Skeletal muscle satellite cell (primary cell): ENCODE results near the gene SMARCA4.
"Not testable (repeated sequence)": the region's sequence is repeated elsewhere in the genome, so short reads cannot be mapped to it uniquely, and the experiment has no call there.

Experiments used
- H3K27me3 ChIP-seq: 2 replicates; pipeline ENCODE4 v1.7.0; 2013; ENCODE audit warnings: low read length; ENCODE audit not compliant: control insufficient read depth, insufficient read depth
- H3K36me3 ChIP-seq: 2 replicates; pipeline ENCODE4 v1.7.0; 2013; ENCODE audit warnings: mild to moderate bottlenecking, control low read depth, low read length; ENCODE audit not compliant: insufficient read depth
- H3K4me1 ChIP-seq: 2 replicates; pipeline ENCODE4 v1.7.0; 2013; ENCODE audit warnings: low read length; ENCODE audit not compliant: control insufficient read depth, insufficient read depth
- H3K4me2 ChIP-seq: 2 replicates; pipeline ENCODE4 v1.7.0; 2013; ENCODE audit warnings: mild to moderate bottlenecking, low read length
- H3K4me3 ChIP-seq: 2 replicates; pipeline ENCODE4 v1.7.0; 2013; ENCODE audit warnings: low read length
- H3K9ac ChIP-seq: 2 replicates; pipeline ENCODE4 v1.7.0; 2013; ENCODE audit warnings: mild to moderate bottlenecking, low read depth, low read length, moderate library complexity
- H3K9me3 ChIP-seq: replicated peaks from 2 replicates; pipeline ENCODE4 v1.7.0; 2013; ENCODE audit warnings: mild to moderate bottlenecking, control low read depth, low read length

Gene SMARCA4

DNA sequence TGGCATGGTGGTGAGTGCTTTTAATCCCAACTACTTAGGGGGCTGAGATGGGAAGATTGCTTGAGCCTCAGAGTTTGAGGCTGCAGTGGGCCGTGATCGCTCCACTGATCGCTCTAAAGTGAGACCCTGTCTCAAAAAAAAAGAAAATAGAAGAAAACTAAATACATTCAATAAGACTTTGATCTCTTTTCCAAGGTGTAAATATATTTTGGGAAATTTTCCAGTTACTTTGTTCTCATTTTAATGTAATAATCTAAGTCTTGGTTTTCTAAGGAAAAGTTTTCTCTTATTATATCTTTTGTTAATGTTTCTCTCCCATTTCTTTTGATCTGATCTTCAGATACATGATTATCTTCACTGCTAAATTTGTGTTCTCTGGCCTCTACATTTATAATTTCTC, 138.0 kb downstream of the SMARCA4 start:
- H3K9ac ChIP-seq = no peak overlapping the region
- H3K4me3 ChIP-seq = no peak overlapping the region
- H3K27me3 ChIP-seq = no peaks in the 10 kb centered on the region
- H3K4me1 ChIP-seq = peaks cover 39% of the 10 kb centered on the region
- H3K4me2 ChIP-seq = no peak overlapping the region
- H3K9me3 ChIP-seq = no peaks in the 10 kb centered on the region
- peaks cover 53% of the 10 kb centered on the region for H3K36me3 ChIP-seq

DNA sequence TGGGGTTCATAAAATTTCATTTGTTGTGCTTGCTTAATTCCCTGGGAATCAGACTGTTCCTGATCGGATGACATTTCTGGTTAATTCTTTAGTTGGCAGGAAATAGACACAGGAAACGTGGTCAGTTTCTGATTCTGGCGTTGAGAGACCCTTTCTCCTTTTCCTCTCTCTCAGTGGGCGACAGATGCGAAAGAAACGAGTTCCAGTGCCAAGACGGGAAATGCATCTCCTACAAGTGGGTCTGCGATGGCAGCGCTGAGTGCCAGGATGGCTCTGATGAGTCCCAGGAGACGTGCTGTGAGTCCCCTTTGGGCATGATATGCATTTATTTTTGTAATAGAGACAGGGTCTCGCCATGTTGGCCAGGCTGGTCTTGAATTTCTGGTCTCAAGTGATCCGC, 139.2 kb downstream of the SMARCA4 start:
- peaks cover 32% of the 10 kb centered on the region for H3K4me1 ChIP-seq
- no peak overlapping the region for H3K4me3 ChIP-seq
- no peaks in the 10 kb centered on the region for H3K27me3 ChIP-seq
- no peak overlapping the region for H3K9ac ChIP-seq
- peaks cover 53% of the 10 kb centered on the region for H3K36me3 ChIP-seq
- no peak overlapping the region for H3K4me2 ChIP-seq
- no peaks in the 10 kb centered on the region for H3K9me3 ChIP-seq

DNA sequence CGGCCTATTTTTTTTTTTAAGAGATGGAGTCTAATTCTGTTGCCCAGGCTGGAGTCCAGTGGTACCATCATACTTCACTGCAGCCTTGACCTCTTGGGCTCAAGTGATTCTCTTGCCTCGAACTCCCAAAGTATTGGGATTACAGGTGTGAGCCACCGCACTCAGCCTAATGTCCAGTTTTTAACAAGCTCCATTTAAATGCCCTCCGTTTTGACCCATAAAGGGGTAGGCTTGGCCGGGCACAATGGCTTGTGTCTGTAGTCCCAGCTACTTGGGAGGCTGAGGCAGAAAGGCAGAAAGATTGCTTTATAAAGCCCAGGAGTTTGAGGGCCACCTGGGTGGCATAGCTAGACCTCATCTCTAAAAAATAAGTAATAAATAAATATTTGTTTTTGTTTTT, 140.2 kb downstream of the SMARCA4 start:
- no peak overlapping the region for H3K9ac ChIP-seq
- no peak overlapping the region for H3K4me2 ChIP-seq
- H3K4me3 ChIP-seq = no peak overlapping the region
- peaks cover 22% of the 10 kb centered on the region for H3K4me1 ChIP-seq
- no peaks in the 10 kb centered on the region for H3K27me3 ChIP-seq
- H3K9me3 ChIP-seq = no peaks in the 10 kb centered on the region
- peaks cover 58% of the 10 kb centered on the region for H3K36me3 ChIP-seq

DNA sequence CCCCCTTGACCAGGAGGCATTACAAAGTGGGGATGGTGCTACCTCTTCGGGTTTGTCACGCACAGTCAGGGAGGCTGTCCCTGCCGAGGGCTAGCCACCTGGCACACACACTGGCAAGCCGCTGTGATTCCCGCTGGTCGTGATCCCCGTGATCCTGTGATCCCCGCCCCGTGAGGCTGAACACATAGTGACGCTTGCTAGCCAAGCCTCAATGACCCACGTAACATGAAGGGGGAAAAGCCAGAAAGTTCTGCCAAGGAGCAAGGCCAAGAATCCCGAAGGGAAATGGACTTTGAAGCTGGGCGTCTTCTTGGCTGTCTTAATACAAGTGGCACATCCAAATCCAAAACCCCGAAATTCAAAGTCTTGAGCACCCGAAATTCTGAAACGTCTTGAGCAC, 142.1 kb downstream of the SMARCA4 start:
- H3K4me3 ChIP-seq = no peak overlapping the region
- no peaks in the 10 kb centered on the region for H3K9me3 ChIP-seq
- H3K27me3 ChIP-seq = no peaks in the 10 kb centered on the region
- peaks cover 6% of the 10 kb centered on the region for H3K4me1 ChIP-seq
- H3K4me2 ChIP-seq = no peak overlapping the region
- H3K36me3 ChIP-seq = peaks cover 67% of the 10 kb centered on the region
- H3K9ac ChIP-seq = no peak overlapping the region

DNA sequence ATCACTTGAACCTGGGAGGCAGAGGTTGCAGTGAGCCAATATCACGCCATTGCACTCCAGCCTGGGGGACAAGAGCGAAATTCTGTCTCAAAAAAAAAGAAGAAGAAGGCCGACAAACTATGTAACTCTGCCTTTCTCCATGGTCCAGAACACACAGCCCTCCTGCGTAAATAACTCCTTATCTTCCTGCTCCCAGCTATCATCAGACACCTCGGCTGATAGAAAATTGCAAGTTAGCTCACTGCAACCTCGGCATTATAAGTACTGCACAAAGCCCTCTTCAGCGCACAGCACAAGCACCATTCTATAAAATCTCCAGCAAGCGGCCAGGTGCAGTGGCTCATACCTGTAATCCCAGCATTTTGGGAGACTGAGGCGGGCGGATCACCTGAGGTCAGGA, 142.8 kb downstream of the SMARCA4 start:
- not testable (repeated sequence) for H3K27me3 ChIP-seq, H3K4me1 ChIP-seq, H3K9me3 ChIP-seq, H3K4me3 ChIP-seq, H3K4me2 ChIP-seq, H3K9ac ChIP-seq
- peaks cover 70% of the 10 kb centered on the region for H3K36me3 ChIP-seq

DNA sequence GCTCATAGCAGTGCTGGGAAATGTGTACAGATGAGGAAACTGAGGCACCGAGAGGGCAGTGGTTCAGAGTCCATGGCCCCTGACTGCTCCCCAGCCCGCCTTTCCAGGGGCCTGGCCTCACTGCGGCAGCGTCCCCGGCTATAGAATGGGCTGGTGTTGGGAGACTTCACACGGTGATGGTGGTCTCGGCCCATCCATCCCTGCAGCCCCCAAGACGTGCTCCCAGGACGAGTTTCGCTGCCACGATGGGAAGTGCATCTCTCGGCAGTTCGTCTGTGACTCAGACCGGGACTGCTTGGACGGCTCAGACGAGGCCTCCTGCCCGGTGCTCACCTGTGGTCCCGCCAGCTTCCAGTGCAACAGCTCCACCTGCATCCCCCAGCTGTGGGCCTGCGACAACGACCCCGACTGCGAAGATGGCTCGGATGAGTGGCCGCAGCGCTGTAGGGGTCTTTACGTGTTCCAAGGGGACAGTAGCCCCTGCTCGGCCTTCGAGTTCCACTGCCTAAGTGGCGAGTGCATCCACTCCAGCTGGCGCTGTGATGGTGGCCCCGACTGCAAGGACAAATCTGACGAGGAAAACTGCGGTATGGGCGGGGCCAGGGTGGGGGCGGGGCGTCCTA, 144.3 kb downstream of the SMARCA4 start:
- H3K9me3 ChIP-seq = no peaks in the 10 kb centered on the region
- no peak overlapping the region for H3K4me2 ChIP-seq
- no peak overlapping the region for H3K4me3 ChIP-seq
- H3K4me1 ChIP-seq = peaks cover 2% of the 10 kb centered on the region
- peaks cover 77% of the 10 kb centered on the region for H3K36me3 ChIP-seq
- H3K9ac ChIP-seq = no peak overlapping the region
- H3K27me3 ChIP-seq = no peaks in the 10 kb centered on the region

DNA sequence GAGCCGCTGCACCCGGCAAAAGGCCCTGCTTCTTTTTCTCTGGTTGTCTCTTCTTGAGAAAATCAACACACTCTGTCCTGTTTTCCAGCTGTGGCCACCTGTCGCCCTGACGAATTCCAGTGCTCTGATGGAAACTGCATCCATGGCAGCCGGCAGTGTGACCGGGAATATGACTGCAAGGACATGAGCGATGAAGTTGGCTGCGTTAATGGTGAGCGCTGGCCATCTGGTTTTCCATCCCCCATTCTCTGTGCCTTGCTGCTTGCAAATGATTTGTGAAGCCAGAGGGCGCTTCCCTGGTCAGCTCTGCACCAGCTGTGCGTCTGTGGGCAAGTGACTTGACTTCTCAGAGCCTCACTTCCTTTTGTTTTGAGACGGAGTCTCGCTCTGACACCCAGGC, 145.6 kb downstream of the SMARCA4 start:
- Histone ChIP-seq H3K36me3 (peaks cover 78% of the 10 kb centered on the region), H3K4me2 (no peak overlapping the region), H3K27me3 (no peaks in the 10 kb centered on the region)

DNA sequence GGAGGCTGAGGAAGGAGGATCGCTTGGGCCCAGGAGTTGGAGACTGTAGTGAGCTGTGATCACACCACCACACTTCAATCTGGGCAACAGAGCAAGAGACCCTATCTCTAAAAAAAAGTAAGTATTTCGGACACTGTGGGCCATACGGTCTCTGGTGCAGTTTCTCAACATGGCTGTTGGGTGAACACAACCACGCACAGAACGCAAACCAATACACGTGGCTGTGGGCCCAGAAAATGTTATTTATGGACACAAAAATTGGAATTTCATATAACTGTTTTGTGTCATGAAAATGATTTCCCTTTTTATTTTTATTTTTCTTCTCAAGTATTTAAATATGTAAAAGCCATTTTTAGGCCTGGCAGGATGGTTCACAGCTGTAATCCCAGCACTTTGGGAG, 147.9 kb downstream of the SMARCA4 start:
- Histone ChIP-seq H3K4me1 (no peaks in the 10 kb centered on the region), H3K27me3 (no peaks in the 10 kb centered on the region), H3K36me3 (peaks cover 81% of the 10 kb centered on the region), H3K4me3 (no peak overlapping the region), H3K4me2 (no peak overlapping the region), H3K9ac (no peak overlapping the region), H3K9me3 (no peaks in the 10 kb centered on the region)

More for the DNA sequence above, 145.6 kb downstream of the SMARCA4 start:
- Histone ChIP-seq H3K9me3 (no peaks in the 10 kb centered on the region), H3K9ac (no peak overlapping the region), H3K4me1 (no peaks in the 10 kb centered on the region), H3K4me3 (no peak overlapping the region)

DNA sequence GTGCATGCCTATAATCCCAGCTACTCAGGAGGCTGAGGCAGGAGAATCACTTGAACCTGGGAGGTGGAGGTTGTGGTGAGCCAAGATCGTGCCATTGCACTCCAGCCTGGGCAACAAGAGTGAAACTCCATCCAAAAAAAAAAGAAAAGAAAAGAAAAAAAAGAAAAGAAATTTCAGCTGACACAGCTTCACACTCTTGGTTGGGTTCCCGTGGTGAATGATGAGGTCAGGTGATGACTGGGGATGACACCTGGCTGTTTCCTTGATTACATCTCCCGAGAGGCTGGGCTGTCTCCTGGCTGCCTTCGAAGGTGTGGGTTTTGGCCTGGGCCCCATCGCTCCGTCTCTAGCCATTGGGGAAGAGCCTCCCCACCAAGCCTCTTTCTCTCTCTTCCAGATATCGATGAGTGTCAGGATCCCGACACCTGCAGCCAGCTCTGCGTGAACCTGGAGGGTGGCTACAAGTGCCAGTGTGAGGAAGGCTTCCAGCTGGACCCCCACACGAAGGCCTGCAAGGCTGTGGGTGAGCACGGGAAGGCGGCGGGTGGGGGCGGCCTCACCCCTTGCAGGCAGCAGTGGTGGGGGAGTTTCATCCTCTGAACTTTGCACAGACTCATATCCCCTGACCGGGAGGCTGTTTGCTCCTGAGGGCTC, 150.4 kb downstream of the SMARCA4 start:
- Histone ChIP-seq H3K4me1 (no peaks in the 10 kb centered on the region), H3K4me3 (no peak overlapping the region), H3K9me3 (no peaks in the 10 kb centered on the region), H3K9ac (no peak overlapping the region), H3K4me2 (no peak overlapping the region), H3K27me3 (no peaks in the 10 kb centered on the region), H3K36me3 (peaks cover 82% of the 10 kb centered on the region)

DNA sequence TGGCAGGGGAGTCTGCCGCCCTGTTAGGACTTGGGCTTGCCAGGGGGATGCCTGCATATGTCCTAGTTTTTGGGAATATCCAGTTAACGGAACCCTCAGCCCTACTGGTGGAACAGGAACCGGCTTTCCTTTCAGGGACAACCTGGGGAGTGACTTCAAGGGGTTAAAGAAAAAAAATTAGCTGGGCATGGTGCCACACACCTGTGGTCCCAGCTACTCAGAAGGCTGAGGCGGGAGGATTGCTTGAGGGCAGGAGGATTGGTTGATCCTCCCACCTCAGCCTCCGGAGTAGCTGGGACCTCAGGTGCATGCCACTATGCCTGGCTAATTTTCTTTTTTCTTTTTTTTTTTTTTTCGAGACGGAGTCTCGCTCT, 150.9 kb downstream of the SMARCA4 start:
- Histone ChIP-seq H3K4me2 (no peak overlapping the region), H3K9ac (no peak overlapping the region), H3K27me3 (no peaks in the 10 kb centered on the region), H3K4me3 (no peak overlapping the region), H3K36me3 (peaks cover 82% of the 10 kb centered on the region), H3K9me3 (no peaks in the 10 kb centered on the region), H3K4me1 (no peaks in the 10 kb centered on the region)
